K562 (cell line): ENCODE results near the gene APLF. TPM values are rescaled to one million over a fixed set of nuclear protein-coding genes. Genes with fewer than 3 reads are reported as not detected.

Experiments used
- BCL6 ChIP-seq: fragments of 250-450 bp; sonication (Bioruptor Pico); IDR thresholded peaks from 2 replicates; pipeline ENCODE4 v1.4.0; 2020
- KDM4B ChIP-seq, 2 experiments: fragments of 450-650 bp in 1 of 2; sonication (generic) in 1 of 2; IDR thresholded peaks; 2 replicates each; pipeline ENCODE4 v1.6.1; 2016 to 2017; ENCODE audit warnings: borderline replicate concordance in 2 of 2, antibody characterized with exemption in 1 of 2, low read depth in 1 of 2, mild to moderate bottlenecking in 1 of 2
- NKRF ChIP-seq: fragments of 450-650 bp; IDR thresholded peaks from 2 replicates; pipeline ENCODE4 v1.6.1; 2016; ENCODE audit warnings: borderline replicate concordance
- OTX1 ChIP-seq: fragments of 450-650 bp; formaldehyde crosslinking; IDR thresholded peaks from 2 replicates; pipeline ENCODE4 v1.4.0; 2022; ENCODE audit warnings: mild to moderate bottlenecking
- PHB ChIP-seq: fragments of 250-450 bp; sonication (Bioruptor Pico); IDR thresholded peaks from 2 replicates; pipeline ENCODE4 v1.5.0; 2021
- RNF219 ChIP-seq: fragments of 250-450 bp; sonication (Bioruptor Pico); IDR thresholded peaks from 2 replicates; pipeline ENCODE4 v1.5.0; 2022; ENCODE audit warnings: mild to moderate bottlenecking
- RREB1 ChIP-seq: fragments of 250-450 bp; sonication (Bioruptor Pico); IDR thresholded peaks from 2 replicates; pipeline ENCODE4 v1.4.0; 2020
- THAP12 ChIP-seq: fragments of 250-450 bp; sonication (Bioruptor Pico); IDR thresholded peaks from 2 replicates; pipeline ENCODE4 v1.9.0; 2021; ENCODE audit warnings: mild to moderate bottlenecking, inconsistent platforms
- ZBTB26 ChIP-seq: fragments of 450-650 bp; formaldehyde crosslinking; IDR thresholded peaks from 2 replicates; pipeline ENCODE4 v1.4.0; 2022; ENCODE audit warnings: missing genetic modification characterization
- ZFP1 ChIP-seq: fragments of 450-650 bp; formaldehyde crosslinking; IDR thresholded peaks from 2 replicates; pipeline ENCODE4 v1.4.0; 2020; ENCODE audit warnings: mild to moderate bottlenecking, mixed read lengths
- ZNF324 ChIP-seq: fragments of 250-450 bp; sonication (Bioruptor Pico); IDR thresholded peaks from 2 replicates; pipeline ENCODE4 v1.4.0; 2020; ENCODE audit warnings: mild to moderate bottlenecking
- ZNF436 ChIP-seq: fragments of 250-450, 450-650 bp; sonication (Bioruptor Pico); formaldehyde crosslinking; IDR thresholded peaks from 2 replicates; pipeline ENCODE4 v1.7.0; 2020; ENCODE audit warnings: mild to moderate bottlenecking
- polyA plus RNA-seq, 8 experiments: library from polyadenylated mRNA; depleted of rRNA in 4 of 8; stranded (reverse) in 5 of 8; unstranded in 3 of 8; fragments of >200 nt; fragmentation: Nextera tagmentation in 2 of 8; fragmentation: Illumina TruSeq in 1 of 8; extraction: Ambion mirVana in 2 of 8; extraction: Trizol in 1 of 8; gene quantifications; 2 replicates each; pipeline versions ENCODE4 v1.2.1 to v1.2.3, GENCODE V29; 2011 to 2014; ENCODE audit warnings: inconsistent platforms in 1 of 8, missing spikeins in 1 of 8
- total RNA-seq, 7 experiments: library from RNA; depleted of rRNA in 6 of 7; stranded (reverse); fragments of >200 nt in 6 of 7; fragmentation: Illumina TruSeq in 2 of 7; extraction: Trizol in 2 of 7; gene quantifications; 2 replicates each; pipeline versions ENCODE4 v1.2.1 to v1.2.3, GENCODE V29; 2011 to 2021; ENCODE audit warnings: low replicate concordance in 1 of 7

Gene APLF
- total and polyA plus RNA-seq, 9 of the 15 experiments (the other 6 are each of a cell fraction or from before 2014, with no cell fraction given) = 0.07 to 1.1 (median 0.71) TPM

- TF ChIP-seq THAP12 = peak; percentile 83
- peak in 1 of 2 experiments; percentile 67; a peak in 1 of 4 replicates for TF ChIP-seq KDM4B (IDR thresholded peaks at IDR 0.05; ENCODE audit: borderline replicate concordance in 2 of 2, low read depth in 1 of 2)
- TF ChIP-seq NKRF = no peak
- TF ChIP-seq ZBTB26 = peak; percentile 99
- peak; percentile 96 for TF ChIP-seq ZNF436
- TF ChIP-seq PHB (CRISPR knock-in tag) = peak; percentile 97
- TF ChIP-seq ZNF324 (CRISPR knock-in tag) = peak; percentile 68
- TF ChIP-seq ZFP1 (CRISPR knock-in tag) = peak; percentile 84
- TF ChIP-seq RREB1 (CRISPR knock-in tag) = peak; percentile 77; the same call in 1 of the 2 replicates
- TF ChIP-seq OTX1 (CRISPR knock-in tag) = peak; percentile 99
- TF ChIP-seq BCL6 (CRISPR knock-in tag) = peak; percentile 68; the same call in 1 of the 2 replicates
- peak; percentile 75; the same call in 1 of the 2 replicates for TF ChIP-seq RNF219 (CRISPR knock-in tag)
Observed at GRCh38 chr2:68438455-68439303, 28.7 kb upstream of the APLF start (continued).
